GM18861 (cell line): Measurements from ENCODE around the gene KCTD16.

Source experiments
- ATAC-seq: cut with Tn5 transposase; IDR thresholded peaks from one replicate; pipeline ENCODE4 v1.9.1; 2021; ENCODE audit not compliant: unreplicated experiment

Gene KCTD16

GRCh38 chr5:144162686-144163085 lies 8.0 kb upstream of the KCTD16 start:
- no peak for ATAC-seq

- ATAC-seq, result no peak
Observed at GRCh38 chr5:144166696-144167095, 4.0 kb upstream of the KCTD16 start.

DNA sequence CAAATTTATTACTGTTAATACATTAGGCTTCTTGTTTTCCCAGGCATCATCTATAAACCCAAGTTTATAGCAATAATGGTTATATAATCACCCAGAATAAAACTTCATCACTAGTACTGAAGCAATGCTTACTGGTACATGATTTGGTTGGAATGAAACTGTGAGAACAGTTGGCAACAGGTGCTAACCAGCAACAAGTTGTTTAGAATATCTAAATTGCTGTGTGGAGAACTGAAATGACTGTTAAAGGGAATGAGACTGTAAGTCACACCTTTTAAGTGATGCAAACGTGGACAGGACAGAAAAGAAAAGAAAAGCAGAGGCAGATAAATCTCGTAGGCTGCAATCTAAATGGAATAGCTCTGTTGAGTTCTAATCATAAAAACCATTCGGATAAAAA lies 2.7 kb upstream of the KCTD16 start:
- no peak for ATAC-seq

DNA sequence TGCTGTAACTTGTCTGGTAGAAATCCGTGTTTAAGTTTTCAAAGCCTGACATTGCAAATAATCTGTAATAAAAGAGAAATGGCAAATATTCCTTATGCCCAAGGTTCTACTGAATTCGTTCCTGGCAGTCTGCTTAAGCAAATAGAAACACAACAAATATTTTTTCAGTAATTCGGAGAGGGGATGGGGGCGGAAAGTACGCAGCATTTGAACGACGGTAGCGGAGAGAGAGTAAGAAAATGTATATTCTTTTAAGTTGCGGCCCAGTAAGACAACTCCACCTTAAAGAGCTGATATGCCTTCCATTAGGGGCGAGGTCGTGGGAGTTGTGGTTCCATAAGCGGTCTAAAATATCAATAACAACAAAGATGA lies 783 bp upstream of the KCTD16 start:
- ATAC-seq, result no peak

DNA sequence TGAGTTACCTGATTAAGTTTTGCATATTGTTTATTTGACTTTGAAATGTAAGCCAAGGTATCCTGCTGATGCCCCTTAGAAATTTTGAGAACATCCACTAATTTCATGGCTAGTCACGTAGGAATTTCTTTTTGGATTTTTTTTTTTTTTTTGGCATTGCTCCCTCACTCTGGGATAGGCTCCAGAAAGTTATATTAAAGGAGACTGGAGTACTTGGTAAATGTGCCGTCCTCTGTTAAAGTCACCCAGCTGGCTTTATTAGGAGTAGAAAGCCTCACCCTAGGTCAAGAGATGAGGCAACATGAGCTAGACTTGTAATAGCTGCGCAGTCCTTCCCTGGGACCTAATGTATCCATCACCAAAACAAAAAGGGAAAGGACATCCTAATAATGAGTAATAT lies 3.1 kb downstream of the KCTD16 start:
- no peak for ATAC-seq

- ATAC-seq, result no peak
Observed at GRCh38 chr5:144177548-144177947, 6.9 kb downstream of the KCTD16 start.

GRCh38 chr5:144179226-144179625 lies 8.6 kb downstream of the KCTD16 start:
- ATAC-seq, result no peak

- no peak for ATAC-seq
Observed at GRCh38 chr5:144183254-144183889, 12.7 kb downstream of the KCTD16 start.

DNA sequence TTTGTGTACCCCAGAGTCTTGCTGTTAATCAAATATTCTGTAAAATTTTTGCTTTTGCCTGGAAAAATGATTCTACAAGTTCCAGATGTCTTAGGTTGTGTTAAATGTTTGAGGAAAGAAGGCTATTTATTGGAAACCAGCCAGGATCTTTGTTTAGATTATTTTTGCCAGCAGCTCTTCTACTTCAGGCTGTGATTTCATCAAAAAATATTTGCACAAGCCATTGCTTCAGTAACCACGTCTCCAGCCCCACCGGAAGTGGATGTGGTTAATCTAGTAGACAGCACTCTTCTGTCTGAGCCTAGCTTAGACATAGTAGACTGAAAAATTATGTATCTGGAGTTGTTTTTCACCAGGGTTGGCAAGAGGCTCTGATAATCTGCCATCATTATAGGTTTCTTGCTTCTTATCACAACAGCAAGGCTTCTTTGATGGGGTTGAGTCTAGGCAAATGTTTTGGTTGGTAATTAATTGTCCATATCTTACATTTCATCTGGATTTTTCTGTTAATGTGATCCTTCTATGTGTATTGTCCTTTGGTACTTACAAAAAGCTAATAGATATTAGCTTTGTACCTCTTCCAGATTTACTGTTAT lies 17.1 kb downstream of the KCTD16 start:
- peak; percentile 67 for ATAC-seq

DNA sequence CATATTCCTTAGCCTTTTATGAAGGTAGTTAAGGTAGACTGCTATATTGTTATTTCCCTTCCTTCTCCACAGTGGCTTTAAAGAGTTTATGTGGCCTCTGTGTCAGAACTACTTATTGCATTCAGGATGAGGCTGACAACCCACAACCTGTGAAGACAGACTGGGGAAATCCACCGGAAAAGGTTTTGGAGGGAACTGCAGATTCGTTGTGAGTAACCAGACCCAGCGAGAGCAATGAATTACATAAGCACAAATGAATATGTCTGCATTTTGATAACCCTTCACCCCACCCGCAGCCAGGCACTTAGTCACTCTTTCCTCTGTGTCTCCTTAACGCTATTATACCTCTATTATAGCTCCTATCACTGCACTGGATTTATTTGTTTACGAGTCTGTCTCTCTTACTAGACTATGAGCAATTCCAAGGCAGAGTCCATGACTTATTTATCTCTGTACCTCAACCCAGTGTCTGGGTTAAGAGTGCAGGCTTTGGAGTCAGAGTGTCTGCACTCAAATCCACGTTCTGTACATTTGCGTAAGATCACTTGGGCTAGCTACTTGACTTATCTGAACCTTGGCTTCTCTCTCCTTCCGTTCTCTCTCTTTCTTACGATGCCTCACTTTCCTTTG lies 19.2 kb downstream of the KCTD16 start:
- ATAC-seq, result peak; percentile 52

- no peak for ATAC-seq
Observed at GRCh38 chr5:144191531-144191930, 20.9 kb downstream of the KCTD16 start.

DNA sequence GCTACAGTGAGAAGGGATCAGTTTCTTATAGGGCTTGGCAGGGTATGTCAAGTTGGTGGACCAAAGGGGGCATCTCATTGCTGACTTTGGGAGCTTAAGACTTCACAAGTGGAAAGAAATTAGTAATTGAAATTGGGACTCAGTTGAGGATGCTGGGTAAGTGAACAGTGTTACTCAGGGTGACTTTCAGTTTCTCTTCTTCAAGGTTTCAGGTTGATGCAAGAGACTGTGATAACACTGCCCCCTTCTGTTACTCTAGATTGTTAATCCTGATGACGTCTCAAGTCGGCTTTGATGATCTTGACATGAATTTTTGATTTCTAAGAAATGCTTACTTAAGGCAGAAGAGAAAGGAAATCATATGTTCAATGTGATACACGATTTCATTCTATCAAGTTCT lies 21.3 kb downstream of the KCTD16 start:
- peak; percentile 80 for ATAC-seq

- no peak for ATAC-seq
Observed at GRCh38 chr5:144192661-144193060, 22.0 kb downstream of the KCTD16 start.

DNA sequence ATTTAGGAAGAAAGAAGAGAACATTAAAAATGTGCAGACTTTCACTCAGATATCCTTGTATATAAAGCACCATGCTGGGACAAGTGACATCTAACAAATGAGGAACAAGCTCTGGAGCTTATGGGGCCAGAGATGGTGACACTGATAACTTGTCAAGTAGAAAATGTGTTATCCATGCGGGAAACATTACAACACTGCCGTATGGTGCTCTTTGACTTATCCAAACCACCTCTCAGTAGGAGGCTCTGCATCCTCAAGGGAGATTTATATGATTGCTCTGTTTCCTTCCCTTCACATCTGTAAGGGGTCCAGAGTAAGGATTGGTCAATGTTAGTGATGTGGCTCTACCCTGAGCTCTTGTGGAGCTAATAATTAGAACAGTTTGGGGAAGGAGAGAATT lies 23.5 kb downstream of the KCTD16 start:
- no peak for ATAC-seq

- ATAC-seq, result no peak
Observed at GRCh38 chr5:144195448-144195847, 24.8 kb downstream of the KCTD16 start.

GRCh38 chr5:144196612-144197011 lies 25.9 kb downstream of the KCTD16 start:
- no peak for ATAC-seq

DNA sequence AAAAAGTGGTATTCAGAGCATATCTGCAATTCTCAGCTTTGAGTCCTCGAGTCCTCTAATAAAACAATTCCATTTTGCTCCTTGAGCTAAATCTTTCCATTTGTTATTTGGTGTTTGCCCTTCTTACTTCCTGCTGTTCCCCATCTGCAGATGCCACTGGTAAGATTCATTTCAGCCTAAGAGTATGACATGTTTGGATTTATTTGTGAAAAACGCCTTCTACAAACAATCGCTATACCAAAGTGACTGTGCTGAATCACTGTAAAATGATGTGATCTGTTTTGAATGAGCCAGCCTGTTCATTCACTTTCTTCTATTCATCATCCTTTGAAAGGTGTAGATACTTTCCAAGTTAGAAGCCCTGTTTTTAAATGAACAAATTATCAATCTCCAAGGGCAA lies 27.7 kb downstream of the KCTD16 start:
- ATAC-seq, result no peak

DNA sequence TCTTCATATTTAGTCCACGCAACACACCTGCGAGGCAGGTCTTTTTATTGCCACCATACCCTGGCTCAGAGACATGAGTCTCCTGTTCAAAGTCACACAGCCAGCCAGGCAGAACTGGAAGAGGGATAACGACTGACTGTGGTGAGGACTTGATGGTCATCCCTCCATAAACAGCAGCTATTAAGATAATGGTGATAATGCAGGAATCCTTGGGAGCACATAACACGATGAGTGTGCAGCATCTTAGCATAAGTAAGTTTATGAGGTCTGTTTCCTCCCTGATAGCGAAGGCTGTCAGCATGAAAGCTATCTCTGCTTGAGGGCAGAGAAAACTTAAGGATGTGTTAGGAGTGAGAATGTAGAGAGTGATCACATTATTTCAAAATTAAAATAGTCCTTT lies 30.9 kb downstream of the KCTD16 start:
- no peak for ATAC-seq

- no peak for ATAC-seq
Observed at GRCh38 chr5:144202072-144202471, 31.4 kb downstream of the KCTD16 start.

GRCh38 chr5:144202726-144203125 lies 32.1 kb downstream of the KCTD16 start:
- ATAC-seq, result no peak

GRCh38 chr5:144203750-144204596 lies 33.3 kb downstream of the KCTD16 start:
- peak; percentile 90 for ATAC-seq

DNA sequence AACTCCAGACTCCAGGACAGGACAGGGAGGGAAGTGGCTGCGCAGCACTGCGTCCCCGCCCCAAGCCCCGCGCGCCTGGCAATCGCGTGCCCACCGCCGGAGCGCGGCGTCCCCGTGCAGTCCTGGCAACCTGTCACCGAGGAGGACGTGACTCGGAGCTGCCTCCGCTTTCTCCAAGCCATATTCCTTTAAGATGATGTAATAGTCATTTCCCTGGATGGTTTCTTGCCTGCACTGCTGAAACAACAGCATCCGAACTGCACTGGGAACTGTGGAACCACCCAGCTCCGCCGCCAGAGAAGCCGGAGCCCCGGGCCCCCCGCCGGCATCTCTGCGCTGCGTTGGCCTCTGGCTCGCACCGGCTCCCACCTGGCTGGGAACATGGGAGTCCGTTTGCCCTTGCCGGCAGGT lies 34.5 kb downstream of the KCTD16 start:
- no peak for ATAC-seq
